Natural killer cell (primary cell): ENCODE measurements around the gene RIMKLA. TPM values are rescaled to one million over a fixed set of nuclear protein-coding genes. Genes with fewer than 3 reads are reported as not detected.

Experiments used
- ATAC-seq, 3 donors: fragments of 150-1000 bp in 2 of 3; fragments of 200-7000 bp in 1 of 3; cut with Tn5 transposase; 1 replicate in 1 of 3; 2 replicates in 2 of 3; pipeline ENCODE4 v1.10.0; 2021; ENCODE audit warnings: mild to moderate bottlenecking in 2 of 3, moderate library complexity in 2 of 3
- DNase-seq, 2 donors: peaks; one replicate each; pipeline versions ENCODE4 v3.0.0 to v3.0.0-alpha.2; 2013 to 2021; ENCODE audit warnings: mixed read lengths in 1 of 2
- H3K27ac ChIP-seq: one replicate; pipeline ENCODE4 v1.5.1; 2013; ENCODE audit warnings: mild to moderate bottlenecking, low read length
- H3K27me3 ChIP-seq: one replicate; pipeline ENCODE4 v1.6.1; 2013; ENCODE audit warnings: low read length; ENCODE audit not compliant: control insufficient read depth, insufficient read depth
- H3K36me3 ChIP-seq: one replicate; pipeline ENCODE4 v1.6.1; 2013; ENCODE audit warnings: low read length; ENCODE audit not compliant: control insufficient read depth, insufficient read depth
- H3K4me1 ChIP-seq: one replicate; pipeline ENCODE4 v1.6.1; 2013; ENCODE audit warnings: low read length; ENCODE audit not compliant: control insufficient read depth, insufficient read depth
- H3K4me3 ChIP-seq: one replicate; pipeline ENCODE4 v1.5.1; 2013; ENCODE audit warnings: low read length
- H3K9me3 ChIP-seq: one replicate; pipeline ENCODE4 v1.6.1; 2013; ENCODE audit warnings: low read length; ENCODE audit not compliant: control insufficient read depth, insufficient read depth
- H3K27ac Mint-ChIP-seq, 2 donors: one replicate each; pipeline ENCODE4 v1.8.0; 2022; ENCODE audit warnings: mild to moderate bottlenecking in 2 of 2, mixed read lengths in 2 of 2, moderate library complexity in 1 of 2
- H3K27me3 Mint-ChIP-seq, 2 donors: one replicate each; pipeline ENCODE4 v1.8.0; 2022; ENCODE audit warnings: low read depth in 2 of 2, mixed read lengths in 2 of 2
- H3K36me3 Mint-ChIP-seq: one replicate; pipeline ENCODE4 v1.8.0; 2022; ENCODE audit warnings: mixed read lengths
- H3K4me1 Mint-ChIP-seq, 2 donors: one replicate each; pipeline ENCODE4 v1.8.0; 2022; ENCODE audit warnings: mixed read lengths in 2 of 2
- H3K4me3 Mint-ChIP-seq: one replicate; pipeline ENCODE4 v1.8.0; 2022; ENCODE audit warnings: mild to moderate bottlenecking, moderate library complexity, mixed read lengths
- H3K9me3 Mint-ChIP-seq, 2 donors: one replicate each; pipeline ENCODE4 v1.8.0; 2022; ENCODE audit warnings: mixed read lengths in 2 of 2
- WGBS: methylation state at CpG from one replicate; pipeline ENCODE4 v1.1.7; 2013; ENCODE audit warnings: missing lambda C conversion rate; ENCODE audit not compliant: insufficient coverage; 5-methylcytosine and 5-hydroxymethylcytosine counted together
- intact Hi-C: fragments of 100-400 bp; cut with micrococcal nuclease; formaldehyde crosslinking; loops from one replicate; pipeline ENCODE4 v1.14.2; 2022
- total RNA-seq, 4 donors: library from RNA; stranded (reverse); fragments of 120-200 nt in 1 of 4; gene quantifications; one replicate each; pipeline versions ENCODE4 v1.2.3 to v1.2.4, GENCODE V29; 2013 to 2022
- TF ChIP-seq, protein P1 (sequence below): fragments of 200-600 bp; IDR thresholded peaks from one replicate; pipeline ENCODE4 v1.8.0; 2022; ENCODE audit warnings: antibody characterized with exemption

RIMKLA gene
- total RNA-seq, 3 donors from 2014 or later (not counting 1 experiment from before 2014, with no cell fraction given) = 0.13 to 0.45 (median 0.39) TPM

- no peak overlapping the region for H3K27ac ChIP-seq
- Mint-ChIP-seq H3K9me3 (no peaks in the 10 kb centered on the region), H3K27ac (no peak overlapping the region), H3K4me3 (no peak overlapping the region), H3K27me3 (peaks cover 5 to 24% of the 10 kb centered on the region in 2 donors), H3K36me3 (no peaks in the 10 kb centered on the region), H3K4me1 (no peaks in the 10 kb centered on the region)
- no peaks in the 10 kb centered on the region for H3K9me3 ChIP-seq
- TF ChIP-seq, protein P1, sequence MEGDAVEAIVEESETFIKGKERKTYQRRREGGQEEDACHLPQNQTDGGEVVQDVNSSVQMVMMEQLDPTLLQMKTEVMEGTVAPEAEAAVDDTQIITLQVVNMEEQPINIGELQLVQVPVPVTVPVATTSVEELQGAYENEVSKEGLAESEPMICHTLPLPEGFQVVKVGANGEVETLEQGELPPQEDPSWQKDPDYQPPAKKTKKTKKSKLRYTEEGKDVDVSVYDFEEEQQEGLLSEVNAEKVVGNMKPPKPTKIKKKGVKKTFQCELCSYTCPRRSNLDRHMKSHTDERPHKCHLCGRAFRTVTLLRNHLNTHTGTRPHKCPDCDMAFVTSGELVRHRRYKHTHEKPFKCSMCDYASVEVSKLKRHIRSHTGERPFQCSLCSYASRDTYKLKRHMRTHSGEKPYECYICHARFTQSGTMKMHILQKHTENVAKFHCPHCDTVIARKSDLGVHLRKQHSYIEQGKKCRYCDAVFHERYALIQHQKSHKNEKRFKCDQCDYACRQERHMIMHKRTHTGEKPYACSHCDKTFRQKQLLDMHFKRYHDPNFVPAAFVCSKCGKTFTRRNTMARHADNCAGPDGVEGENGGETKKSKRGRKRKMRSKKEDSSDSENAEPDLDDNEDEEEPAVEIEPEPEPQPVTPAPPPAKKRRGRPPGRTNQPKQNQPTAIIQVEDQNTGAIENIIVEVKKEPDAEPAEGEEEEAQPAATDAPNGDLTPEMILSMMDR = no peak
- H3K27me3 ChIP-seq = no peaks in the 10 kb centered on the region
- DNase-seq = no peak
- no peak overlapping the region for H3K4me3 ChIP-seq
- intact Hi-C loops = no loop called here
- WGBS = 71% methylated on average over 3 of the region's 3 CpGs
- ATAC-seq = no peak
- no peaks in the 10 kb centered on the region for H3K36me3 ChIP-seq
- H3K4me1 ChIP-seq = peaks cover 4% of the 10 kb centered on the region
These were observed 36.6 kb downstream of the RIMKLA start for GRCh38 chr1:42417166-42417565.

- peaks cover 5 to 24% of the 10 kb centered on the region in 2 donors for H3K27me3 Mint-ChIP-seq
- H3K9me3 Mint-ChIP-seq = no peaks in the 10 kb centered on the region
- H3K4me3 Mint-ChIP-seq = no peak overlapping the region
These were observed 37.9 kb downstream of the RIMKLA start for GRCh38 chr1:42418516-42418915.

GRCh38 chr1:42419126-42419821, 38.7 kb downstream of the RIMKLA start:
- WGBS = 90% methylated on average over 3 of the region's 5 CpGs
- no peaks in the 10 kb centered on the region for H3K27me3 ChIP-seq
- H3K4me1 ChIP-seq = peaks cover 4% of the 10 kb centered on the region
- Mint-ChIP-seq H3K9me3 (no peaks in the 10 kb centered on the region), H3K27ac (no peak overlapping the region), H3K4me3 (no peak overlapping the region), H3K36me3 (no peaks in the 10 kb centered on the region), H3K27me3 (peaks cover 5 to 24% of the 10 kb centered on the region in 2 donors), H3K4me1 (no peaks in the 10 kb centered on the region)
- no peaks in the 10 kb centered on the region for H3K36me3 ChIP-seq
- TF ChIP-seq, protein P1 = no peak
- no peak overlapping the region for H3K27ac ChIP-seq
- ATAC-seq = no peak
- no peak for DNase-seq
- no peaks in the 10 kb centered on the region for H3K9me3 ChIP-seq
- no peak overlapping the region for H3K4me3 ChIP-seq
- intact Hi-C loops = no loop called here

More at GRCh38 chr1:42418516-42418915, 37.9 kb downstream of the RIMKLA start:
- no peaks in the 10 kb centered on the region for H3K36me3 ChIP-seq
- intact Hi-C loops = no loop called here
- TF ChIP-seq, protein P1 = no peak
- H3K4me3 ChIP-seq = no peak overlapping the region
- DNase-seq (no peak), ATAC-seq (no peak)
- peaks cover 4% of the 10 kb centered on the region for H3K4me1 ChIP-seq
- H3K27ac Mint-ChIP-seq = no peak overlapping the region
- no peaks in the 10 kb centered on the region for H3K36me3 Mint-ChIP-seq
- no peaks in the 10 kb centered on the region for H3K27me3 ChIP-seq
- no peak overlapping the region for H3K27ac ChIP-seq
- no peaks in the 10 kb centered on the region for H3K4me1 Mint-ChIP-seq
- H3K9me3 ChIP-seq = no peaks in the 10 kb centered on the region
- 75% methylated on average over 1 of the region's 1 CpG for WGBS

GRCh38 chr1:42420121-42420520, 39.5 kb downstream of the RIMKLA start:
- ATAC-seq (no peak), DNase-seq (no peak)
- no peaks in the 10 kb centered on the region for H3K27me3 ChIP-seq
- Mint-ChIP-seq H3K9me3 (no peaks in the 10 kb centered on the region), H3K4me3 (no peak overlapping the region), H3K27me3 (peaks cover 10 to 31% of the 10 kb centered on the region in 2 donors), H3K4me1 (peaks cover 5% of the 10 kb centered on the region in 2 donors), H3K36me3 (no peaks in the 10 kb centered on the region), H3K27ac (no peak overlapping the region)
- WGBS = 91% methylated on average over 6 of the region's 7 CpGs
- H3K36me3 ChIP-seq = no peaks in the 10 kb centered on the region
- TF ChIP-seq, protein P1 = no peak
- no peak overlapping the region for H3K27ac ChIP-seq
- no peak overlapping the region for H3K4me3 ChIP-seq
- H3K4me1 ChIP-seq = peaks cover 4% of the 10 kb centered on the region
- no peaks in the 10 kb centered on the region for H3K9me3 ChIP-seq
- intact Hi-C loops = no loop called here
